Measurements from ENCODE around the gene EPAS1. TPM values are rescaled to one million over a fixed set of nuclear protein-coding genes. Genes with fewer than 3 reads are reported as not detected.

Gene EPAS1
- 70.4 and 99.0 TPM in 2 replicates for total RNA-seq

DNA sequence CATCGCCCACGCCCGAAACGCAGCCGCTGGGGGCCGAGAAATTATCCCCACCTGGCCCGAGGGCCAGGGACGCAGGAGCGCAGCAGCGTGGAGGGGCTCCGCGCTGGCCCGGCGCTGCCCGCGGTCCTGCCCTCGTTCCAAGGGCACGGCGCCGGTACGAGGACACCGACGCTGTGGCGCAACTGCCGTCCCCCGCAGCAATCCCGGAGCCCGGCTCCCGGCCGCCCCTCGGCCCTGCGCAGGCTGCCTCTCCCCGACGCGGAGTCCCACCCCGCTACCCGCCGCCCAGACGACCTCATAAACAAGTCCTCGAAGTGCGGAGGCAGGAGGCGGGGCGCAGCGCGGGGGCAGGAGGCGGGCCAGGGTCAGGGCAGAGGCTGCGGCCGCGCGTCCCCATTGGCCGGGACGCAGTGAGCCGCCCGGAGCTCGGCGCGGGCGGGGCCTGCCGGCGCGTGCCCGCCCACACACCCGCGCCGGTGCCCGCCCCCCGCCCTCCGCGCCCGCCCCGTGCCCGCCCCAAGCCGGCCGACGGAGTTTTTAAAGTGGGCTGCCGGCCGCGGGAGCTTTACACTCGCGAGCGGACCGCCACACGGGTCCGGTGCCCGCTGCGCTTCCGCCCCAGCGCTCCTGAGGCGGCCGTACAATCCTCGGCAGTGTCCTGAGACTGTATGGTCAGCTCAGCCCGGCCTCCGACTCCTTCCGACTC, at the start of gene EPAS1:
TSS of gene EPAS1 (plus strand) at position 568 of the 706 bp plus-strand sequence. CDS start 505 bp downstream, outside the sequence.

Other genes starting within 250 kb of the EPAS1 start
- gene TMEM247, start 182.2 kb downstream of the EPAS1 start, total RNA-seq, result not detected in 2 replicates
- gene RHOQ, start 245.1 kb downstream of the EPAS1 start, total RNA-seq, result 100 and 106 TPM in 2 replicates
- 3.4 and 5.5 TPM in 2 replicates for gene ATP6V1E2, start 245.2 kb downstream of the EPAS1 start, total RNA-seq

All from aortic smooth muscle cell (primary cell).